H1 (cell line): ENCODE data around the gene PDRG1. TPM values are rescaled to one million over a fixed set of nuclear protein-coding genes. Genes with fewer than 3 reads are reported as not detected.

Source experiments
- CTCF ChIA-PET: fragments of 300-600 bp; sonication (Branson Sonifier 250); formaldehyde crosslinking; loops from one replicate; lab custom pipeline; 2021; ENCODE audit not compliant: partially characterized antibody; lab: Charles Lee
- POLR2A ChIA-PET: fragments of 300-600 bp; sonication (Branson Sonifier 250); formaldehyde crosslinking; loops from one replicate; lab custom pipeline; 2021; ENCODE audit warnings: inconsistent platforms; ENCODE audit not compliant: partially characterized antibody; lab: Charles Lee
- DNase-seq, 2 experiments: peaks; one replicate each; pipeline versions ENCODE4 v3.0.0 to v3.0.0-alpha.2; 2010 to 2022; ENCODE audit warnings: low spot score in 2 of 2, low read depth in 1 of 2, mixed read lengths in 1 of 2
- FAIRE-seq: peaks from 2 replicates; lab custom pipeline; 2011; peaks lifted over from hg19 to GRCh38; lab: Jason Lieb, UNC
- H2AFZ ChIP-seq: 2 replicates; pipeline ENCODE4 v1.8.1; 2012; ENCODE audit warnings: low read length, inconsistent platforms
- H2AK5ac ChIP-seq: 2 replicates; pipeline ENCODE4 v1.6.1; 2013; ENCODE audit warnings: low read depth, low read length
- H2BK120ac ChIP-seq: replicated peaks from 2 replicates; pipeline ENCODE3; 2013; ENCODE audit warnings: low read depth, low read length, inconsistent platforms
- H2BK12ac ChIP-seq: 2 replicates; pipeline ENCODE4 v1.6.1; 2013; ENCODE audit warnings: low read depth, low read length
- H2BK15ac ChIP-seq: 2 replicates; pipeline ENCODE4 v1.6.1; 2013; ENCODE audit warnings: low read length
- H2BK20ac ChIP-seq: 2 replicates; pipeline ENCODE4 v1.6.1; 2013; ENCODE audit warnings: low read length
- H2BK5ac ChIP-seq: 2 replicates; pipeline ENCODE4 v1.6.1; 2013; ENCODE audit warnings: low read depth, low read length
- H3K14ac ChIP-seq: 2 replicates; pipeline ENCODE4 v1.6.1; 2013; ENCODE audit warnings: inconsistent platforms; ENCODE audit not compliant: insufficient read length
- H3K18ac ChIP-seq: 2 replicates; pipeline ENCODE4 v1.6.1; 2013; ENCODE audit warnings: low read length; ENCODE audit errors: extremely low read depth
- H3K23ac ChIP-seq: 2 replicates; pipeline ENCODE4 v1.6.1; 2013; ENCODE audit warnings: inconsistent platforms; ENCODE audit not compliant: insufficient read length
- H3K23me2 ChIP-seq: 2 replicates; pipeline ENCODE4 v1.6.1; 2013; ENCODE audit warnings: low read depth, low read length
- H3K27ac ChIP-seq: 2 replicates; pipeline ENCODE4 v1.6.1; 2011; ENCODE audit warnings: low read depth, low read length, inconsistent platforms
- H3K27me3 ChIP-seq, 4 experiments: replicated peaks in 1 of 4; 1 replicate in 1 of 4; 2 replicates in 3 of 4; pipeline versions ENCODE4 v1.6.1 to v1.8.1; 2011 to 2013; ENCODE audit warnings: low read length in 3 of 4, mild to moderate bottlenecking in 3 of 4, inconsistent platforms in 2 of 4, mixed read lengths in 2 of 4, moderate library complexity in 1 of 4; ENCODE audit not compliant: control insufficient read depth in 3 of 4, insufficient read depth in 3 of 4; ENCODE audit errors: extremely low read depth in 1 of 4
- H3K36me3 ChIP-seq, 4 experiments: 2 replicates each; pipeline versions ENCODE4 v1.6.1 to v1.8.1; 2011 to 2013; ENCODE audit warnings: mild to moderate bottlenecking in 4 of 4, low read length in 3 of 4, moderate library complexity in 2 of 4, control low read depth in 1 of 4, inconsistent platforms in 1 of 4; ENCODE audit not compliant: insufficient read depth in 4 of 4, control insufficient read depth in 2 of 4
- H3K4ac ChIP-seq: replicated peaks from 2 replicates; pipeline ENCODE3; 2013; ENCODE audit warnings: low read length, low read depth, mixed read lengths, inconsistent platforms; ENCODE audit not compliant: insufficient read length
- H3K4me1 ChIP-seq, 4 experiments: replicated peaks in 1 of 4; 1 replicate in 1 of 4; 2 replicates in 3 of 4; pipeline versions ENCODE4 v1.6.1 to v1.8.1; 2011 to 2013; ENCODE audit warnings: low read length in 3 of 4, inconsistent platforms in 2 of 4, mixed read lengths in 1 of 4; ENCODE audit not compliant: insufficient read depth in 4 of 4, control insufficient read depth in 3 of 4
- H3K4me2 ChIP-seq, 2 experiments: 2 replicates each; pipeline versions ENCODE4 v1.6.1 to v1.8.1; 2011 to 2013; ENCODE audit warnings: low read depth in 2 of 2, low read length in 2 of 2, control low read depth in 1 of 2, inconsistent platforms in 1 of 2, mild to moderate bottlenecking in 1 of 2; ENCODE audit not compliant: insufficient read depth in 1 of 2
- H3K4me3 ChIP-seq, 4 experiments: fragments of 200-600, 300-600 bp in 1 of 4; sonication (generic), shearing (Covaris generic), sonication (Bioruptor Twin) in 1 of 4; 2 replicates each; pipeline versions ENCODE4 v1.5.1 to v1.8.1; 2011 to 2016; ENCODE audit warnings: low read length in 4 of 4, low read depth in 3 of 4, control low read depth in 2 of 4, inconsistent platforms in 2 of 4, mild to moderate bottlenecking in 2 of 4, mixed read lengths in 1 of 4, moderate library complexity in 1 of 4; ENCODE audit not compliant: insufficient read depth in 2 of 4; ENCODE audit errors: extremely low read depth in 1 of 4
- H3K56ac ChIP-seq: replicated peaks from 2 replicates; pipeline ENCODE3; 2013; ENCODE audit warnings: low read depth, mild to moderate bottlenecking, mixed read lengths, low read length, inconsistent platforms; ENCODE audit not compliant: insufficient read length
- H3K79me1 ChIP-seq: 2 replicates; pipeline ENCODE4 v1.6.1; 2013; ENCODE audit warnings: low read depth, low read length, control low read depth
- H3K79me2 ChIP-seq, 2 experiments: 2 replicates each; pipeline versions ENCODE4 v1.6.1 to v1.8.1; 2012 to 2013; ENCODE audit warnings: low read length in 2 of 2, mild to moderate bottlenecking in 2 of 2, inconsistent platforms in 1 of 2; ENCODE audit not compliant: insufficient read depth in 2 of 2, control insufficient read depth in 1 of 2
- H3K9ac ChIP-seq, 4 experiments: replicated peaks in 1 of 4; 1 replicate in 1 of 4; 2 replicates in 3 of 4; pipeline versions ENCODE4 v1.6.1 to v1.8.1; 2011 to 2013; ENCODE audit warnings: low read depth in 3 of 4, low read length in 3 of 4, control low read depth in 2 of 4, mild to moderate bottlenecking in 2 of 4, moderate library complexity in 2 of 4, inconsistent platforms in 1 of 4; ENCODE audit errors: extremely low read depth in 1 of 4
- H3K9me3 ChIP-seq, 2 experiments: 2 replicates each; pipeline versions ENCODE4 v1.6.1 to v1.8.1; 2012 to 2013; ENCODE audit warnings: mild to moderate bottlenecking in 2 of 2, moderate library complexity in 2 of 2, control low read depth in 1 of 2, inconsistent platforms in 1 of 2, low read depth in 1 of 2, low read length in 1 of 2, mixed read lengths in 1 of 2; ENCODE audit not compliant: insufficient read depth in 2 of 2
- H4K20me1 ChIP-seq, 2 experiments: replicated peaks in 1 of 2; 2 replicates each; pipeline versions ENCODE3 to v1.8.1; 2011 to 2013; ENCODE audit warnings: inconsistent platforms in 2 of 2, low read length in 2 of 2, mild to moderate bottlenecking in 1 of 2; ENCODE audit not compliant: insufficient read depth in 2 of 2, control insufficient read depth in 1 of 2
- H4K5ac ChIP-seq: 2 replicates; pipeline ENCODE4 v1.6.1; 2013; ENCODE audit warnings: low read length, low read depth, mixed read lengths, inconsistent platforms; ENCODE audit not compliant: insufficient read length
- H4K8ac ChIP-seq: 2 replicates; pipeline ENCODE4 v1.8.0; 2013; ENCODE audit warnings: mild to moderate bottlenecking, moderate library complexity, low read length, inconsistent platforms; ENCODE audit not compliant: insufficient read depth; ENCODE audit errors: extremely low read depth
- H4K91ac ChIP-seq: replicated peaks from 2 replicates; pipeline ENCODE3; 2013; ENCODE audit warnings: low read length, mixed read lengths, inconsistent platforms; ENCODE audit not compliant: insufficient read length
- E2F6 ChIP-seq: IDR thresholded peaks from 2 replicates; pipeline ENCODE4 v1.6.1; 2012; ENCODE audit warnings: inconsistent platforms
- HDAC6 ChIP-seq: IDR thresholded peaks from one replicate; pipeline ENCODE4 v1.7.1; 2012; ENCODE audit warnings: low read depth, mild to moderate bottlenecking, inconsistent platforms, low read length, moderate library complexity
- PHF8 ChIP-seq: fragments of 200-600 bp; sonication (generic); conservative IDR thresholded peaks from 2 replicates; pipeline ENCODE4 v1.7.1; 2012; ENCODE audit warnings: low read depth, mild to moderate bottlenecking, inconsistent platforms, low read length, moderate library complexity
- RFX5 ChIP-seq: IDR thresholded peaks from 2 replicates; pipeline ENCODE4 v1.6.1; 2011; ENCODE audit warnings: low read depth, low read length, improper control_type of control experiment, borderline replicate concordance
- TAF1 ChIP-seq: IDR thresholded peaks from 2 replicates; pipeline ENCODE4 v1.6.1; 2011; ENCODE audit warnings: mild to moderate bottlenecking, low read depth, low read length
- WGBS, 2 experiments: shearing (Covaris generic) in 1 of 2; methylation state at CpG; one replicate each; pipeline versions ENCODE4 v1.1.6 to v1.1.7; 2013 to 2015; ENCODE audit warnings: low lambda C conversion rate in 2 of 2, mixed read lengths in 2 of 2, inconsistent platforms in 1 of 2, low coverage in 1 of 2, missing lambda C conversion rate in 1 of 2; ENCODE audit not compliant: insufficient replicate concordance in 2 of 2, insufficient coverage in 1 of 2, insufficient read length in 1 of 2; ENCODE audit errors: extremely low coverage in 1 of 2, missing lambda C conversion rate in 1 of 2; 5-methylcytosine and 5-hydroxymethylcytosine counted together
- polyA plus RNA-seq, 7 experiments: library from polyadenylated mRNA; depleted of rRNA in 3 of 7; stranded (reverse) in 5 of 7; unstranded in 2 of 7; fragments of >200 nt in 5 of 7; fragments of 200-250 nt in 2 of 7; gene quantifications; 1 replicate in 5 of 7; 2 replicates in 1 of 7; 4 replicates in 1 of 7; pipeline versions ENCODE4 v1.2.1 to v1.2.3, GENCODE V29; 2011 to 2013; ENCODE audit warnings: missing spikeins in 2 of 7, mixed read lengths in 2 of 7
- total RNA-seq: library from RNA; stranded (reverse); fragmentation: NEBNext Ultra II Directional; extraction: Animal tissue kit (Norgen Biotek cat#: 25700); gene quantifications from 2 replicates; pipeline ENCODE4 v1.2.1, GENCODE V29; 2021

Gene PDRG1
- total and polyA plus RNA-seq, 2 of the 8 experiments (the other 6 are each of a cell fraction or from before 2014, with no cell fraction given): 14.2 to 20.8 TPM

GRCh38 chr20:31963889-31964288, 12.0 kb upstream of the PDRG1 start:
- Histone ChIP-seq H4K20me1 (peaks cover under 1 to 1% of the 10 kb centered on the region in 2 experiments), H3K23me2 (peaks cover 3% of the 10 kb centered on the region; the same call in 1 of the 2 replicates), H4K5ac (no peak overlapping the region), H3K4me2 (no peak overlapping the region), H2BK12ac (no peak overlapping the region), H2BK120ac (no peak overlapping the region), H2AFZ (no peak overlapping the region), H3K4me1 (peaks cover 0 to 10% (median 6%) of the 10 kb centered on the region in 4 experiments; a peak in 5 of 7 replicates), H2AK5ac (no peak overlapping the region), H3K23ac (no peak overlapping the region), H2BK15ac (no peak overlapping the region), H3K79me1 (no peaks in the 10 kb centered on the region), H3K27me3 (peaks cover 0 to 4% (median 1%) of the 10 kb centered on the region in 4 experiments; a peak in 5 of 7 replicates), H3K36me3 (no peaks in the 10 kb centered on the region), H2BK5ac (no peak overlapping the region), H3K18ac (no peak overlapping the region), H3K9me3 (no peaks in the 10 kb centered on the region), H2BK20ac (no peak overlapping the region), H3K9ac (no peak overlapping the region; a peak in 1 of 7 replicates), H3K14ac (no peak overlapping the region), H3K4me3 (no peak overlapping the region), H3K56ac (no peak overlapping the region), H3K79me2 (no peaks in the 10 kb centered on the region), H4K8ac (no peak overlapping the region), H3K4ac (no peak overlapping the region), H4K91ac (no peak overlapping the region), H3K27ac (no peak overlapping the region)
- CTCF ChIA-PET: interaction anchor here (0.7 to 3.9 kb wide), 10 partner anchors 10 to 119 kb away, joined by 3 to 26 read pairs (median 4); partner anchors contain the start of gene PDRG1
- 79% methylated on average over 6 of the region's 6 CpGs; no CpG with 5 or more reads in 1 of the 2 experiments for WGBS, 2 experiments
- FAIRE-seq (no peak), DNase-seq (no peak)
- POLR2A ChIA-PET: interaction anchor here (1.2 kb wide), 1 partner anchor 9 kb away, joined by 4 read pairs; no protein-coding TSS in a partner anchor
- TF ChIP-seq E2F6 (no peak), RFX5 (no peak), PHF8 (no peak), HDAC6 (no peak), TAF1 (no peak)
